OCI-LY1 (cell line): ENCODE data around the gene SNX7.

ENCODE experiments used
- H2AFZ ChIP-seq: fragments of 200-600 bp; sonication (generic), shearing (Covaris generic); 2 replicates; pipeline ENCODE4 v1.6.0; 2014; ENCODE audit warnings: antibody characterized with exemption, mild to moderate bottlenecking, low read length
- H3F3A ChIP-seq: fragments of 200-600 bp; sonication (generic), shearing (Covaris generic); 2 replicates; pipeline ENCODE4 v1.6.0; 2014; ENCODE audit warnings: mild to moderate bottlenecking, antibody characterized with exemption, low read length, moderate library complexity; ENCODE audit not compliant: insufficient read depth
- H3K27ac ChIP-seq: fragments of 200-600 bp; sonication (generic); 2 replicates; pipeline ENCODE4 v1.5.1; 2014; ENCODE audit warnings: low read length, mixed run types, mild to moderate bottlenecking, low read depth; ENCODE audit not compliant: poor library complexity, severe bottlenecking
- H3K27me3 ChIP-seq: fragments of 200-600 bp; sonication (generic); 2 replicates; pipeline ENCODE4 v1.6.0; 2014; ENCODE audit warnings: antibody characterized with exemption, mild to moderate bottlenecking, low read length, moderate library complexity; ENCODE audit not compliant: insufficient read depth
- H3K36me3 ChIP-seq: fragments of 200-600 bp; sonication (generic); 2 replicates; pipeline ENCODE4 v1.6.1; 2014; ENCODE audit warnings: mild to moderate bottlenecking, antibody characterized with exemption, low read length, moderate library complexity, mixed read lengths; ENCODE audit not compliant: insufficient read depth
- H3K4me1 ChIP-seq: fragments of 200-600 bp; sonication (generic); 2 replicates; pipeline ENCODE4 v1.5.1; 2014; ENCODE audit warnings: mild to moderate bottlenecking, low read length, moderate library complexity; ENCODE audit not compliant: insufficient read depth, severe bottlenecking
- H3K4me2 ChIP-seq: fragments of 200-600 bp; sonication (generic), shearing (Covaris generic); 2 replicates; pipeline ENCODE4 v1.6.1; 2014; ENCODE audit warnings: low read length
- H3K4me3 ChIP-seq: fragments of 200-600 bp; sonication (generic); 2 replicates; pipeline ENCODE4 v1.5.1; 2014; ENCODE audit warnings: low read length, low read depth, mild to moderate bottlenecking, mixed read lengths; ENCODE audit not compliant: poor library complexity, severe bottlenecking
- H3K79me2 ChIP-seq: fragments of 200-600 bp; shearing (Covaris generic); 2 replicates; pipeline ENCODE4 v1.6.1; 2016; ENCODE audit warnings: mixed run types, low read length, mixed read lengths; ENCODE audit not compliant: insufficient read depth
- H3K9ac ChIP-seq: fragments of 200-600 bp; sonication (generic), shearing (Covaris generic); 2 replicates; pipeline ENCODE4 v1.6.1; 2014; ENCODE audit warnings: mild to moderate bottlenecking, low read length, mixed read lengths
- H3K9me2 ChIP-seq: fragments of 200-600 bp; sonication (generic), shearing (Covaris generic); 2 replicates; pipeline ENCODE4 v1.6.1; 2014; ENCODE audit warnings: low read depth, mild to moderate bottlenecking, low read length, mixed read lengths
- H3K9me3 ChIP-seq: fragments of 200-600 bp; shearing (Covaris generic); 2 replicates; pipeline ENCODE4 v1.6.1; 2014; ENCODE audit warnings: low read length, mixed read lengths
- H4K20me1 ChIP-seq: fragments of 200-600 bp; sonication (generic), shearing (Covaris generic); 2 replicates; pipeline ENCODE4 v1.6.0; 2016; ENCODE audit warnings: mild to moderate bottlenecking, low read length; ENCODE audit not compliant: insufficient read depth
- EZH2 ChIP-seq: fragments of 200-600 bp; sonication (generic), shearing (Covaris generic); IDR thresholded peaks from 2 replicates; pipeline ENCODE4 v1.8.0; 2017; ENCODE audit warnings: borderline replicate concordance, mixed run types, mild to moderate bottlenecking, antibody characterized with exemption, low read length, moderate library complexity, mixed read lengths
- TF ChIP-seq, protein P1 (sequence below): fragments of 200-600 bp; sonication (generic), shearing (Covaris generic); IDR thresholded peaks from 2 replicates; pipeline ENCODE4 v1.5.1; 2017; ENCODE audit warnings: mild to moderate bottlenecking, antibody characterized with exemption, low read length, moderate library complexity, mixed read lengths

The SNX7 gene

DNA sequence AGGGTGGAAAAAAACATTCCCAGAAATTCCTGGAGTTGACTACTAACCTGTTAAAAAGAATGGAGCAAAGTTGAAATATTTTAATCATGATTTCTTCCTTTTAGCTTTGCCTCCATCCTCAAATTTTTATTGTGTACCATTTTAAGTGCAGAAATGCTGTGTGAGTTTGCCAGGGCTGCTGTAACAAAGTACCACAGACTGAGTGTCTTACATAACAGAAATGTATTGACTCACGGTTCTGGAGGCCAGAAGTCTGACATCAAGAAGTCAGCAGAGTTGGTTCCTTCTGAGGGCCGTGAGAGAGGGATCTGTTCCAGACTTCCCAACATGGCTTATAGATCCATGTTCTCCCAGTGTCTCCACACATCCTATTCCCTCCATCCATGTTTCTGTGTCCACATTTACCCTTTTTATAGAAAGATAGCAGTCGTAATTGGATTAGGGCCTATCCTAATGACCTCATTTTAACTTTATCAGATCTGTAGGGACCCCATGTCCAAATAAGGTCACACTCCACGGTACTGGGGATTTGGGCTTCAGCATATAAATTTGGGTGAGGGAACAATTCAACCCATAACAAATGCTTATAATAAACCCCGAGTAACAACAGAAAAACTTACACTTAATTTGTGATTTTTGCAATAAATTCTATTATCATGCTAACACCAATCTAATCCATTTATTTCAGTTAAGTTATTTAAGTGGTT, 12.7 kb downstream of the SNX7 start:
- Histone ChIP-seq H3K9ac (no peak overlapping the region), H3K4me2 (no peak overlapping the region), H3K36me3 (no peaks in the 10 kb centered on the region), H3K9me3 (no peaks in the 10 kb centered on the region), H3K9me2 (no peaks in the 10 kb centered on the region), H3K79me2 (no peaks in the 10 kb centered on the region), H3K27ac (no peak overlapping the region), H3K27me3 (no peaks in the 10 kb centered on the region), H3F3A (no peaks in the 10 kb centered on the region), H4K20me1 (no peaks in the 10 kb centered on the region), H3K4me3 (no peak overlapping the region), H3K4me1 (no peaks in the 10 kb centered on the region), H2AFZ (no peak overlapping the region)
- TF ChIP-seq, protein P1, sequence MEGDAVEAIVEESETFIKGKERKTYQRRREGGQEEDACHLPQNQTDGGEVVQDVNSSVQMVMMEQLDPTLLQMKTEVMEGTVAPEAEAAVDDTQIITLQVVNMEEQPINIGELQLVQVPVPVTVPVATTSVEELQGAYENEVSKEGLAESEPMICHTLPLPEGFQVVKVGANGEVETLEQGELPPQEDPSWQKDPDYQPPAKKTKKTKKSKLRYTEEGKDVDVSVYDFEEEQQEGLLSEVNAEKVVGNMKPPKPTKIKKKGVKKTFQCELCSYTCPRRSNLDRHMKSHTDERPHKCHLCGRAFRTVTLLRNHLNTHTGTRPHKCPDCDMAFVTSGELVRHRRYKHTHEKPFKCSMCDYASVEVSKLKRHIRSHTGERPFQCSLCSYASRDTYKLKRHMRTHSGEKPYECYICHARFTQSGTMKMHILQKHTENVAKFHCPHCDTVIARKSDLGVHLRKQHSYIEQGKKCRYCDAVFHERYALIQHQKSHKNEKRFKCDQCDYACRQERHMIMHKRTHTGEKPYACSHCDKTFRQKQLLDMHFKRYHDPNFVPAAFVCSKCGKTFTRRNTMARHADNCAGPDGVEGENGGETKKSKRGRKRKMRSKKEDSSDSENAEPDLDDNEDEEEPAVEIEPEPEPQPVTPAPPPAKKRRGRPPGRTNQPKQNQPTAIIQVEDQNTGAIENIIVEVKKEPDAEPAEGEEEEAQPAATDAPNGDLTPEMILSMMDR: no peak
- no peak for TF ChIP-seq EZH2

GRCh38 chr1:98675282-98675681, 13.8 kb downstream of the SNX7 start:
- no peak overlapping the region for H3K27ac ChIP-seq

DNA sequence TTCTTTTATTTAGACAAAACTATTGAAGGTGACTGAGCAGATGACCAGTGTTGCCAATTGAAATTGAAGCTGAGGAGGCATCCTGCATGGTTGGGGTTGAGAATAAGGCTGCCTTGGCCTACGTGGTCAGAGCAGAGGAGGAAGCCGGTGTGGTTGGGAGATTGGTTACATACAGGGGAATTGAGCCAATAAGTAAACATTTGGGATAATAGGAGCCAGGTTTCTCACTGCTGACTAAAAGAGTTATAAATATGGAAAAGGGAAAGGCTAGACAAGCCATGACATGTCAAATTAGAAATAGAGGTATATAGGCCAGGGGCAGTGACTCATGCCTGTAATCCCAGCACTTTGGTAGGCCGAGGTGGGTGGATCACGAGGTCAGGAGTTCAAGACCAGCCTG, 15.8 kb downstream of the SNX7 start:
- Histone ChIP-seq H3K27me3 (no peaks in the 10 kb centered on the region), H3K4me1 (no peaks in the 10 kb centered on the region), H3K4me2 (no peak overlapping the region), H3K36me3 (no peaks in the 10 kb centered on the region), H3K9me2 (no peaks in the 10 kb centered on the region), H4K20me1 (no peaks in the 10 kb centered on the region), H3K27ac (no peak overlapping the region), H3K9me3 (no peaks in the 10 kb centered on the region), H3K9ac (no peak overlapping the region), H3K79me2 (no peaks in the 10 kb centered on the region), H3K4me3 (no peak overlapping the region), H3F3A (no peaks in the 10 kb centered on the region), H2AFZ (no peak overlapping the region)
- TF ChIP-seq, protein P1: no peak
- no peak for TF ChIP-seq EZH2

More at GRCh38 chr1:98675282-98675681, 13.8 kb downstream of the SNX7 start:
- H3K9ac ChIP-seq: no peak overlapping the region
- no peaks in the 10 kb centered on the region for H4K20me1 ChIP-seq
- no peaks in the 10 kb centered on the region for H3K36me3 ChIP-seq
- no peaks in the 10 kb centered on the region for H3K79me2 ChIP-seq
- H3K4me2 ChIP-seq: no peak overlapping the region
- no peaks in the 10 kb centered on the region for H3K9me2 ChIP-seq
- no peaks in the 10 kb centered on the region for H3F3A ChIP-seq
- H3K9me3 ChIP-seq: no peaks in the 10 kb centered on the region
- H3K4me3 ChIP-seq: no peak overlapping the region
- TF ChIP-seq, protein P1: no peak
- no peak for TF ChIP-seq EZH2
- H3K4me1 ChIP-seq: no peaks in the 10 kb centered on the region
- no peak overlapping the region for H2AFZ ChIP-seq
- no peaks in the 10 kb centered on the region for H3K27me3 ChIP-seq
